B cell (primary cell): ENCODE data around the gene CLEC18B. TPM values are rescaled to one million over a fixed set of nuclear protein-coding genes. Genes with fewer than 3 reads are reported as not detected.

Experiments used
- ATAC-seq: fragments of 200-7000 bp; cut with Tn5 transposase; one replicate; pipeline ENCODE4 v1.10.0; 2021; ENCODE audit warnings: low read depth, mild to moderate bottlenecking, moderate number of reproducible peaks, moderate library complexity
- CTCF ChIA-PET: fragments of 350-600 bp; sonication (Branson Sonifier 250); formaldehyde crosslinking; loops from one replicate; lab custom pipeline; 2021; ENCODE audit warnings: antibody characterized with exemption, inconsistent platforms; lab: Charles Lee
- POLR2A ChIA-PET: fragments of 350-600 bp; sonication (Branson Sonifier 250); formaldehyde crosslinking; loops from one replicate; lab custom pipeline; 2021; ENCODE audit warnings: antibody characterized with exemption; lab: Charles Lee
- DNase-seq: peaks from one replicate; pipeline ENCODE4 v3.0.0; 2013
- H2AFZ ChIP-seq: 2 replicates; pipeline ENCODE4 v1.6.1; 2012; ENCODE audit warnings: mild to moderate bottlenecking, low read depth, low read length; ENCODE audit not compliant: insufficient read depth, poor library complexity, severe bottlenecking
- H3K27ac ChIP-seq, 2 donors: 1 replicate in 1 of 2; 2 replicates in 1 of 2; pipeline ENCODE4 v1.5.1; 2012 to 2013; ENCODE audit warnings: low read length in 2 of 2, mild to moderate bottlenecking in 2 of 2, moderate library complexity in 1 of 2
- H3K27me3 ChIP-seq, 4 experiments: fragments of 200-600 bp in 1 of 4; sonication (generic) in 1 of 4; replicated peaks in 1 of 4; 1 replicate in 2 of 4; 2 replicates in 2 of 4; pipeline versions ENCODE4 v1.6.1 to v1.7.0; 2013 to 2016; ENCODE audit warnings: low read length in 3 of 4, mild to moderate bottlenecking in 2 of 4, mixed read lengths in 1 of 4, moderate library complexity in 1 of 4; ENCODE audit not compliant: insufficient read depth in 4 of 4, control insufficient read depth in 3 of 4; ENCODE audit errors: control extremely low read depth in 1 of 4
- H3K36me3 ChIP-seq, 2 experiments: replicated peaks in 1 of 2; 1 replicate in 1 of 2; 2 replicates in 1 of 2; pipeline versions ENCODE4 v1.6.1 to v1.7.1; 2013; ENCODE audit warnings: low read length in 1 of 2; ENCODE audit not compliant: insufficient read depth in 2 of 2, control insufficient read depth in 1 of 2; ENCODE audit errors: control extremely low read depth in 1 of 2, extremely low read depth in 1 of 2
- H3K4me1 ChIP-seq, 2 donors: fragments of 200-600 bp in 1 of 2; sonication (generic) in 1 of 2; 1 replicate in 1 of 2; 2 replicates in 1 of 2; pipeline versions ENCODE4 v1.5.1 to v1.6.1; 2013 to 2017; ENCODE audit warnings: low read length in 2 of 2; ENCODE audit not compliant: control insufficient read depth in 2 of 2, insufficient read depth in 2 of 2
- H3K4me2 ChIP-seq: replicated peaks from 2 replicates; pipeline ENCODE3; 2012; ENCODE audit warnings: mild to moderate bottlenecking, low read depth, low read length; ENCODE audit not compliant: poor library complexity, severe bottlenecking
- H3K4me3 ChIP-seq, 5 experiments: fragments of 200-600 bp in 1 of 5; sonication (generic) in 1 of 5; 1 replicate in 3 of 5; 2 replicates in 2 of 5; pipeline versions ENCODE4 v1.5.1 to v1.7.0; 2011 to 2016; ENCODE audit warnings: low read length in 4 of 5, mild to moderate bottlenecking in 4 of 5, low read depth in 2 of 5, control low read depth in 1 of 5, moderate library complexity in 1 of 5; ENCODE audit not compliant: insufficient read depth in 1 of 5; ENCODE audit errors: control extremely low read depth in 1 of 5, extremely low read depth in 1 of 5
- H3K79me2 ChIP-seq: fragments of 200-600 bp; sonication (generic); one replicate; pipeline ENCODE4 v1.6.0; 2016; ENCODE audit warnings: low read length; ENCODE audit not compliant: control insufficient read depth, insufficient read depth
- H3K9ac ChIP-seq: fragments of 200-600 bp; sonication (generic); 2 replicates; pipeline ENCODE4 v1.6.1; 2017; ENCODE audit warnings: mild to moderate bottlenecking, low read length, moderate library complexity
- H3K9me3 ChIP-seq, 3 donors: one replicate each; pipeline versions ENCODE4 v1.6.1 to v1.7.1; 2013; ENCODE audit warnings: low read length in 2 of 3; ENCODE audit not compliant: control insufficient read depth in 2 of 3, insufficient read depth in 1 of 3; ENCODE audit errors: control extremely low read depth in 1 of 3
- H4K20me1 ChIP-seq: 2 replicates; pipeline ENCODE4 v1.6.0; 2012; ENCODE audit warnings: mild to moderate bottlenecking, low read length; ENCODE audit not compliant: insufficient read depth, control insufficient read depth, poor library complexity, severe bottlenecking
- H3K27ac Mint-ChIP-seq: one replicate; pipeline ENCODE4 v1.8.0; 2021; ENCODE audit warnings: mixed read lengths
- H3K27me3 Mint-ChIP-seq: one replicate; pipeline ENCODE4 v1.8.0; 2021; ENCODE audit warnings: mixed read lengths
- H3K4me1 Mint-ChIP-seq: one replicate; pipeline ENCODE4 v1.8.0; 2021; ENCODE audit warnings: mixed read lengths
- H3K4me3 Mint-ChIP-seq: one replicate; pipeline ENCODE4 v1.8.0; 2021; ENCODE audit warnings: mixed read lengths
- H3K9me3 Mint-ChIP-seq: one replicate; pipeline ENCODE4 v1.8.0; 2022; ENCODE audit warnings: mixed read lengths; ENCODE audit not compliant: insufficient read depth
- CTCF ChIP-seq: fragments of 200-600 bp; IDR thresholded peaks from one replicate; pipeline ENCODE4 v1.8.0; 2022; ENCODE audit warnings: antibody characterized with exemption, mild to moderate bottlenecking
- EZH2 ChIP-seq: IDR thresholded peaks from 2 replicates; pipeline ENCODE4 v1.6.1; 2012; ENCODE audit warnings: borderline replicate concordance, low read depth, mild to moderate bottlenecking, moderate library complexity, low read length; ENCODE audit not compliant: insufficient read depth, poor library complexity, severe bottlenecking
- WGBS: methylation state at CpG from one replicate; pipeline ENCODE4 v1.1.5; 2013; ENCODE audit warnings: missing lambda C conversion rate; ENCODE audit not compliant: insufficient coverage; 5-methylcytosine and 5-hydroxymethylcytosine counted together
- intact Hi-C: fragments of 100-400 bp; cut with micrococcal nuclease; formaldehyde crosslinking; loops from one replicate; pipeline ENCODE4 v1.10.0; 2022
- polyA plus RNA-seq: library from polyadenylated mRNA; depleted of rRNA; stranded (reverse); fragments of >200 nt; gene quantifications from 2 replicates; pipeline ENCODE4 v1.2.3, GENCODE V29; 2012
- total RNA-seq, 2 donors: library from RNA; stranded (reverse); fragments of 120-200 nt in 1 of 2; gene quantifications; 1 replicate in 1 of 2; 2 replicates in 1 of 2; pipeline versions ENCODE4 v1.2.3 to v1.2.4, GENCODE V29; 2013 to 2022

The CLEC18B gene
- total and polyA plus RNA-seq, 2 donors (not counting 1 experiment from before 2014, with no cell fraction given), result 1.0 to 1.6 TPM

- no peak for TF ChIP-seq CTCF
- TF ChIP-seq EZH2, result no peak
- H3K27me3 Mint-ChIP-seq, result no peaks in the 10 kb centered on the region
- no peak overlapping the region for H3K27ac Mint-ChIP-seq
- Histone ChIP-seq H3K9me3 (no peaks in the 10 kb centered on the region), H3K79me2 (no peaks in the 10 kb centered on the region), H3K27me3 (no peaks in the 10 kb centered on the region), H3K4me2 (no peak overlapping the region), H3K4me3 (no peak overlapping the region), H2AFZ (no peak overlapping the region), H3K36me3 (peaks cover 14 to 80% of the 10 kb centered on the region in 2 experiments), H3K27ac (no peak overlapping the region), H4K20me1 (no peaks in the 10 kb centered on the region), H3K9ac (no peak overlapping the region), H3K4me1 (peaks cover 6 to 7% of the 10 kb centered on the region in 2 donors)
- 95% methylated on average over 8 of the region's 9 CpGs for WGBS
- CTCF ChIA-PET, result interaction anchor here (1.2 kb wide), 1 partner anchor 393 kb away, joined by 3 read pairs; no protein-coding TSS in a partner anchor
- no peak for ATAC-seq
- POLR2A ChIA-PET, result no interaction called here
- no peaks in the 10 kb centered on the region for H3K9me3 Mint-ChIP-seq
- intact Hi-C loops, result no loop called here
- peaks cover 12% of the 10 kb centered on the region for H3K4me1 Mint-ChIP-seq
- DNase-seq, result no peak
- no peak overlapping the region for H3K4me3 Mint-ChIP-seq
These were observed 47.7 kb upstream of the CLEC18B start for GRCh38 chr16:74468807-74469525.

GRCh38 chr16:74466872-74467271 lies 45.6 kb upstream of the CLEC18B start:
- H2AFZ ChIP-seq, result no peak overlapping the region
- CTCF ChIA-PET, result no interaction called here
- TF ChIP-seq EZH2 (no peak), CTCF (no peak)
- H4K20me1 ChIP-seq, result no peaks in the 10 kb centered on the region
- no peaks in the 10 kb centered on the region for H3K27me3 ChIP-seq
- Mint-ChIP-seq H3K9me3 (no peaks in the 10 kb centered on the region), H3K4me3 (no peak overlapping the region), H3K27me3 (no peaks in the 10 kb centered on the region), H3K27ac (no peak overlapping the region), H3K4me1 (peaks cover 12% of the 10 kb centered on the region)
- peaks cover 8 to 12% of the 10 kb centered on the region in 2 donors for H3K4me1 ChIP-seq
- peaks cover 12 to 78% of the 10 kb centered on the region in 2 experiments for H3K36me3 ChIP-seq
- WGBS, result 71% methylated on average over 2 of the region's 5 CpGs
- no peak overlapping the region for H3K9ac ChIP-seq
- intact Hi-C loops, result no loop called here
- no peak overlapping the region for H3K27ac ChIP-seq
- DNase-seq (no peak), ATAC-seq (no peak)
- POLR2A ChIA-PET, result no interaction called here
- H3K79me2 ChIP-seq, result no peaks in the 10 kb centered on the region
- no peak overlapping the region for H3K4me3 ChIP-seq
- H3K4me2 ChIP-seq, result no peak overlapping the region
- H3K9me3 ChIP-seq, result no peaks in the 10 kb centered on the region
